ENCODE measurements around the gene RALGAPA2. TPM values are rescaled to one million over a fixed set of nuclear protein-coding genes. Genes with fewer than 3 reads are reported as not detected.
A peak's percentile ranks its signal among the peaks of the same experiment; 100 is the strongest.

RALGAPA2 gene
- total and polyA plus RNA-seq, 4 donors, result 14.4 to 24.8 (median 18.0) TPM

DNA sequence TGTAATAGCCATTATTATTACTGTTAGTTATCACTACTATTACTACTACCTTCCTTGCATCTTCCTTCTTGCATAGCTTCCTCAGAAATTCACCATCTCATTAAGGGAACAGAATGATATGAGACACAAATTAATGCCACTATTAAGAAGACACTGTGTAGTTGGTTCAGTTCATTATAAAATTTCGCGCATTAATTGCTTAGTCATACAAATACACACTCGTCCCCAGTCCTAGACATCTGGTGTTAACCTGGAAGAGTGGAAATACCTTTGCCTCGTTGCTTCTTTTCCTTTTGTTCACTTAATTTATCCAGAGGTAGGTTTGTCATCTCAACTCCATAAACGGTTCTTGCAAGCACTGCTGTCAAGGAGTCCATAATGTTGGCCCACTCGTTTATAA lies 107.5 kb downstream of the RALGAPA2 start:
- Histone ChIP-seq H3K27ac (ENCODE audit: low read depth, low read length) (no peak overlapping the region), H3K27me3 (ENCODE audit: control insufficient read depth, insufficient read depth, low read length) (no peaks in the 10 kb centered on the region), H3K4me1 (ENCODE audit: control insufficient read depth, insufficient read depth, low read length) (no peaks in the 10 kb centered on the region), H3K36me3 (ENCODE audit: control insufficient read depth, insufficient read depth, low read length) (peaks cover 4% of the 10 kb centered on the region), H3K9me3 (ENCODE audit: control insufficient read depth, insufficient read depth, low read length) (no peaks in the 10 kb centered on the region), H3K4me3 (ENCODE audit: low read depth, low read length) (no peak overlapping the region)
- WGBS (ENCODE audit: insufficient coverage), result 100% methylated on average over 1 of the region's 6 CpGs
- DNase-seq (ENCODE audit: low read depth in 4 of 6, low spot score in 6 of 6), result no peak

DNA sequence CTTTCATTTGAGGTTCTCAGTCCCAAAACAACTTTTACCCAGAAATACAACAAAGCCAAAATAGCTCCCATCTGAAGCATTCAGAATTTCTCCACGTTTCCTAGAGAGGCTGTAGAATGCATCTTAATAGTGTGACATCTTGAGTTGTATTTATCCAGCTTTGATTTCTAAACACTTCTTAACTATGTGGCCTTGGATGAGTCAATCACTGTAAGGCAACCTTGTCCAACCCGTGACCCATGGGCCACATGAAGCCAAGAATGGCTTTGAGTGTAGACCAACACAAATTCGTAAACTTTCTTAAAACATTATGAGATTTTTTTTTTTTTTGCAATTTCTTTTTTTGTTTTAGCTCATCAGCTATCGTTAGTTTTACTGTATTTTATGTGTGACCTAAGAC lies 108.1 kb downstream of the RALGAPA2 start:
- no peaks in the 10 kb centered on the region for H3K27me3 ChIP-seq (ENCODE audit: control insufficient read depth, insufficient read depth, low read length)
- DNase-seq (ENCODE audit: low read depth in 4 of 6, low spot score in 6 of 6), result no peak
- H3K4me3 ChIP-seq (ENCODE audit: low read depth, low read length), result no peak overlapping the region
- H3K27ac ChIP-seq (ENCODE audit: low read depth, low read length), result no peak overlapping the region
- 80% methylated on average over 1 of the region's 4 CpGs for WGBS (ENCODE audit: insufficient coverage)
- H3K9me3 ChIP-seq (ENCODE audit: control insufficient read depth, insufficient read depth, low read length), result no peaks in the 10 kb centered on the region
- peaks cover 4% of the 10 kb centered on the region for H3K36me3 ChIP-seq (ENCODE audit: control insufficient read depth, insufficient read depth, low read length)
- no peaks in the 10 kb centered on the region for H3K4me1 ChIP-seq (ENCODE audit: control insufficient read depth, insufficient read depth, low read length)

DNA sequence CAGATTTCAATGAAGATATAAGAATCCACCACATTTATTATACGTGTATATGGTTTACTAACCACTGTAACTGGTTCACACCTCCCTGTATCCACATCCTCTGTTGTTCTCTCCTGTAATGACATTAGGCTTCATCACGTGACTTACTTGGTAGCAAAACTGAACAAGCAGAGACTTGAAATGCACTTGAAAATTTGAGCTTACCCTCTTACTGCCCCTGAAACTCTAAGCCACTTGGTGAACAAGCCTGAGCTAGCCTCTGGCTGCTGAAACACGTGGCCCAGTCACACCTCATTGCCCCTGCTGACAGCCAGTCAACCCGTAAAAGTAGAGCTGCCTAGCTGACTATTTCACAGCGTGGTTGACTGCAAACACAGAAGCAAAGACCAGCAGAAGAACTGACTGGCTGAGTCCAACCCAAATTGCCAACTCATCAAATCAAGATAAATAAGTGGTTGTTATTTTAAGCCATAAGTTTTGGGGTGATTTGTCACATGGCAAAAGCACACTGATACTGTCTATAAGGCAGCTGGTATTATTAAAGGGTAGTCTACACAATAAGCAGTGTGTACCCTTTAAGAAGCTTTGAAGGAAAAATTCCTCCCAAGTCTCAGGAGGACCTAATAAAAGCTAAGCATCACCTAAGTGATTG lies 109.0 kb downstream of the RALGAPA2 start:
- no peaks in the 10 kb centered on the region for H3K27me3 ChIP-seq (ENCODE audit: control insufficient read depth, insufficient read depth, low read length)
- H3K4me1 ChIP-seq (ENCODE audit: control insufficient read depth, insufficient read depth, low read length), result no peaks in the 10 kb centered on the region
- 76% methylated on average over 5 of the region's 5 CpGs for WGBS (ENCODE audit: insufficient coverage)
- H3K4me3 ChIP-seq (ENCODE audit: low read depth, low read length), result no peak overlapping the region
- no peak overlapping the region for H3K27ac ChIP-seq (ENCODE audit: low read depth, low read length)
- no peaks in the 10 kb centered on the region for H3K9me3 ChIP-seq (ENCODE audit: control insufficient read depth, insufficient read depth, low read length)
- peaks cover 4% of the 10 kb centered on the region for H3K36me3 ChIP-seq (ENCODE audit: control insufficient read depth, insufficient read depth, low read length)
- no peak for DNase-seq (ENCODE audit: low read depth in 4 of 6, low spot score in 6 of 6)

DNA sequence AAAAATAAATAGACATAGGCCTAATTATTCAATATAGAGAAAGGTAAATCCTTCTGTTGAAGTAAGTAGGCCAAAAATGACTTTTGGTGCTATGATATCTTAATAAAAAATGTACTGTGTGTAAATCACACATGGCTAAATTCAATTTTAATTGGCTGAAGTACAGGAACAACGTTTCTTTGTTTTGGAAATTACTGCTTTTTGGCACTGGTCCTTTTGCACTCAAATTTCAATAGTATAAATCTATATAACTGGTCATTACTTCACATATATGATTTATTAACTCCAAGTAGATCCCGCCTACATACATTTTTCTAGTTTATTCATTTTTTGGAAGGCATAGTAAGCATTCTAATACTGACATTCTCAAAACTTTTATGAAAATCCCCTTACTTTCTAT lies 114.5 kb downstream of the RALGAPA2 start:
- no CpG with 5 or more reads among the region's 2 CpGs for WGBS (ENCODE audit: insufficient coverage)

DNA sequence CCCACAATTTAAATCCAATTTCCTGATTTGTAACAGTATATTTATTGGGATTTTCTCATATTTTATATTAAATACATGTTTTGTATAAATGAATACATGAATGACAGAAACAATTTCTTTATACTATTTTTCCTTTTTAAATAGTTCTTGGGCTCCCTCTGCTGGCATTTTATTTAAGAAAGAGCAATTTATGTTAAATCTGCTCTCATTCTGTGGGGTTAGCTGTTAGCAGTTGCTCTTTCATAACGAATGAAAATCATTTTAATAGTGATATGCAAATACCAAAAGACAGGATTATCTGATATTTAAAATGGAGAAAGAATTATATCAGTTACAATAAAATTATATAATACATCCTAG lies 118.3 kb downstream of the RALGAPA2 start:
- peak; percentile 10 to 91 (median 41) for DNase-seq (ENCODE audit: low read depth in 4 of 6, low spot score in 6 of 6)
- H3K27me3 ChIP-seq (ENCODE audit: control insufficient read depth, insufficient read depth, low read length), result no peaks in the 10 kb centered on the region
- peaks cover 7% of the 10 kb centered on the region for H3K4me1 ChIP-seq (ENCODE audit: control insufficient read depth, insufficient read depth, low read length)
- H3K27ac ChIP-seq (ENCODE audit: low read depth, low read length), result no peak overlapping the region
- H3K36me3 ChIP-seq (ENCODE audit: control insufficient read depth, insufficient read depth, low read length), result peaks cover 3% of the 10 kb centered on the region
- no CpG with 5 or more reads among the region's 1 CpG for WGBS (ENCODE audit: insufficient coverage)
- no peaks in the 10 kb centered on the region for H3K9me3 ChIP-seq (ENCODE audit: control insufficient read depth, insufficient read depth, low read length)
- H3K4me3 ChIP-seq (ENCODE audit: low read depth, low read length), result no peak overlapping the region

More for the DNA sequence above, 114.5 kb downstream of the RALGAPA2 start:
- Histone ChIP-seq H3K4me3 (ENCODE audit: low read depth, low read length) (no peak overlapping the region), H3K4me1 (ENCODE audit: control insufficient read depth, insufficient read depth, low read length) (peaks cover 4% of the 10 kb centered on the region), H3K27me3 (ENCODE audit: control insufficient read depth, insufficient read depth, low read length) (no peaks in the 10 kb centered on the region), H3K9me3 (ENCODE audit: control insufficient read depth, insufficient read depth, low read length) (no peaks in the 10 kb centered on the region), H3K27ac (ENCODE audit: low read depth, low read length) (no peak overlapping the region), H3K36me3 (ENCODE audit: control insufficient read depth, insufficient read depth, low read length) (peaks cover 7% of the 10 kb centered on the region)
- DNase-seq (ENCODE audit: low read depth in 4 of 6, low spot score in 6 of 6), result no peak

DNA sequence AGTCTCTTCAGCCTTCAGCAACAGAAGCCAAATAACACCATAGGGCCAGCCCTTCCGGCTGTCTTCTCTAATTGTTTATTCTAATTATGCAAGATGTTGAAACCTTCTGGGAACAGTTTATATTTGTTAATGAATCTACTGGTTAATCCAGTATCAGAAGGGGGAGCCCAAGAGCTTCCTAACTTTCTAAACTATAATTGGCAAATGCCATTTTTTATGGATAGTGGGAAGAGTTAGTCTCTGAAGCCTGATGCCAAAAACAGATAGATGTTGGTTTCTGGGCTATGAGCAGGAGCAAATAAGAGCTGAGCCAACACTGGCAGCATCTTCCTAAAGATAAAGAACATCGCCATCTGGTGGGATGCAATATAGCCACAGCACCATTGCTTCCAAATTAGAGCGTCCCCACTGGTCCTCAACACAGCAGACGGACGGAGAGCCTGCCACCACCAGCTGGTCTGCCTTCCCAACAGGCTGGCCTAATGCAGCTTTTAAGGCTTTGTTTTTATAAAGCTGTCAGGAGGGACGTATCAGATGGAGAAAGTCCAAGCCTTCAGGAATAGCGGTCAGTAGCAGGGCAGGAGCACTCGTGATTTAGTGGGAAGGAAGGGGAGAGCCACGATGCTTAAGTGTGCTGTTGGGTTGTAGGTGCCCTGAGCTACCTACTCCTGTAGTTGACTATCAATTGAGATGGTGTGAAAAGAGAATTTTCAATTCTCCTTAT lies 118.8 kb downstream of the RALGAPA2 start:
- H3K27ac ChIP-seq (ENCODE audit: low read depth, low read length), result no peak overlapping the region
- no peak overlapping the region for H3K4me3 ChIP-seq (ENCODE audit: low read depth, low read length)
- DNase-seq (ENCODE audit: low read depth in 4 of 6, low spot score in 6 of 6), result peak in 5 of 6 donors; percentile 19 to 92 (median 40)
- peaks cover 7% of the 10 kb centered on the region for H3K4me1 ChIP-seq (ENCODE audit: control insufficient read depth, insufficient read depth, low read length)
- no peaks in the 10 kb centered on the region for H3K9me3 ChIP-seq (ENCODE audit: control insufficient read depth, insufficient read depth, low read length)
- peaks cover 3% of the 10 kb centered on the region for H3K36me3 ChIP-seq (ENCODE audit: control insufficient read depth, insufficient read depth, low read length)
- WGBS (ENCODE audit: insufficient coverage), result 35% methylated on average over 6 of the region's 9 CpGs
- no peaks in the 10 kb centered on the region for H3K27me3 ChIP-seq (ENCODE audit: control insufficient read depth, insufficient read depth, low read length)

DNA sequence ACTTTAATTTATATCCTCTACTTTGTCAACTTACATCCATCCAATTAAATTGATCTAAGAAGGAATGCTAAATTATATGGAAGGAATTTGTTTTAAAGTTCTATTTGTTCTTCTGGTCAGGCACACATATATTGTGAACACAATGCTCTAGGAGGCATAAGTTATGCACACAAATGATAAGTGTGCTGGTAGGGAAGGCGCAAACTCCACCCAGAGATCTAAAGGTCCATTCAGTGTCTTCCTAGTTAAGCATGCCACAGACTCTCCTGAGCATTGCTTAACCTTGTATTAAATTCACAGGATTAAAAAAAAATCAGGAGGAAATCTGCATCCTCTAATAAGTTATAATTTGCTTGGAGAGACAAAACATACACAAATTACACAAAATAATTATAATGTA lies 127.3 kb downstream of the RALGAPA2 start:
- Histone ChIP-seq H3K27ac (ENCODE audit: low read depth, low read length) (no peak overlapping the region), H3K4me1 (ENCODE audit: control insufficient read depth, insufficient read depth, low read length) (no peaks in the 10 kb centered on the region), H3K4me3 (ENCODE audit: low read depth, low read length) (no peak overlapping the region), H3K27me3 (ENCODE audit: control insufficient read depth, insufficient read depth, low read length) (no peaks in the 10 kb centered on the region), H3K9me3 (ENCODE audit: control insufficient read depth, insufficient read depth, low read length) (no peaks in the 10 kb centered on the region), H3K36me3 (ENCODE audit: control insufficient read depth, insufficient read depth, low read length) (peaks cover 6% of the 10 kb centered on the region)
- no CpG with 5 or more reads among the region's 1 CpG for WGBS (ENCODE audit: insufficient coverage)
- DNase-seq (ENCODE audit: low read depth in 4 of 6, low spot score in 6 of 6), result no peak

DNA sequence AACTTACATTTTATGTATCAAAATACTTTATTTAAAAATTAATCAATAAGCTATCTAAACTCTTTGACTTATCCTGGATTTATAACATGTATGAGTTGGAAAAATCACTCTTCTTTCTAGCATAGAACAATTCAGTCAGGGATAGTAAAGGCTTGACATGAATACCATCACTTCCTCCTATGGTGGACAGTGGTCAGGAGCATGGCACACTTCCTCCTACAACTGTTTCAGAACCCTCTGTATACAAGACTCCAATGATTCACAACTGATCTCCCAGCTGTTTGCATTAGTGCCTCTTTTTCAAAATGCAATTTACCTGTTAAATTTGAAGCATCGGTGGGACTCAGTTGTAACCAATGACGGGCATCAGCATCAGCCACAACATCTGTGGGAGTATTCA lies 129.7 kb downstream of the RALGAPA2 start:
- H3K36me3 ChIP-seq (ENCODE audit: control insufficient read depth, insufficient read depth, low read length), result peaks cover 6% of the 10 kb centered on the region
- WGBS (ENCODE audit: insufficient coverage), result 100% methylated on average over 2 of the region's 2 CpGs

DNA sequence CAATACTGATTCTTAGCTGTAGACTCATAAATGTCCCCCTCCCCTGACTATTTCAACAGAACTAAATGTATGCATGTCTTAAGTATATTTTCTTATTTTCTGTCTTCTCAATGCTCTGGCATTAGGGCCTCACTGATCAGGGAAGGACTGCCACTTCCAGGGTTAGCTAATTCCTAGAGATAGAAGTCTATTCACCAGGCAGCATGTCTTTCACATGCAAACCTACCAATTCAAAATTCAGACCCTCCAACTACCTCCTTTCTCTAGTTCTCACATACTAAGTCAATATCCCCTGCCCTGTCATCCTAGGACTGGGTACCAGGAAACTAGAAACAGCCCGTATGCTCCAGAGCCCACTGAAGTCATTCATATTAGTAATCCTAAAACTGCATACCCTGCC lies 132.3 kb downstream of the RALGAPA2 start:
- Histone ChIP-seq H3K27ac (ENCODE audit: low read depth, low read length) (no peak overlapping the region), H3K27me3 (ENCODE audit: control insufficient read depth, insufficient read depth, low read length) (no peaks in the 10 kb centered on the region), H3K4me3 (ENCODE audit: low read depth, low read length) (no peak overlapping the region), H3K36me3 (ENCODE audit: control insufficient read depth, insufficient read depth, low read length) (peaks cover 6% of the 10 kb centered on the region), H3K4me1 (ENCODE audit: control insufficient read depth, insufficient read depth, low read length) (no peaks in the 10 kb centered on the region), H3K9me3 (ENCODE audit: control insufficient read depth, insufficient read depth, low read length) (no peaks in the 10 kb centered on the region)
- no peak for DNase-seq (ENCODE audit: low read depth in 4 of 6, low spot score in 6 of 6)
- WGBS (ENCODE audit: insufficient coverage), result 64% methylated on average over 1 of the region's 1 CpG

More for the DNA sequence above, 129.7 kb downstream of the RALGAPA2 start:
- Histone ChIP-seq H3K27ac (ENCODE audit: low read depth, low read length) (no peak overlapping the region), H3K27me3 (ENCODE audit: control insufficient read depth, insufficient read depth, low read length) (no peaks in the 10 kb centered on the region), H3K4me1 (ENCODE audit: control insufficient read depth, insufficient read depth, low read length) (no peaks in the 10 kb centered on the region), H3K9me3 (ENCODE audit: control insufficient read depth, insufficient read depth, low read length) (no peaks in the 10 kb centered on the region), H3K4me3 (ENCODE audit: low read depth, low read length) (no peak overlapping the region)
- no peak for DNase-seq (ENCODE audit: low read depth in 4 of 6, low spot score in 6 of 6)

DNA sequence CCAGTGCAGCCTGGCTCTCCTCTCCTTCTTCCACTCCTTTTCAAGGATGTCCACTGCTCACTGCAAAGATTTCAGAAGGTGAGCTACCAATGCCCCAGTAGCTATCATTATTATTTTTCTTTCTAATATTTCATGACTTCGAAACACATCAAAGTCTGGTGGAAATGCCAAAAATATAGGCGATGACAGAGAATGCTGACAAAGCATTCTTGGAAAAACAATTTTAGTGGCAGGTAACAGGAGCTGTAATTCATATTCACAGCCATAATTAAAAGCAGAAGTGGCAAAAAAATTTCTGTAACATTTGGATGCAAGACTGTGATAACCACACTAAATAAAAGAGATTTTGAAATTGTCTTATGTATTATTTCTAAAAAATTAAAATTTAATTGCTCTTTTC lies 133.6 kb downstream of the RALGAPA2 start:
- no peak overlapping the region for H3K27ac ChIP-seq (ENCODE audit: low read depth, low read length)
- WGBS (ENCODE audit: insufficient coverage), result no CpG with 5 or more reads among the region's 2 CpGs
- H3K9me3 ChIP-seq (ENCODE audit: control insufficient read depth, insufficient read depth, low read length), result no peaks in the 10 kb centered on the region
- peaks cover 6% of the 10 kb centered on the region for H3K36me3 ChIP-seq (ENCODE audit: control insufficient read depth, insufficient read depth, low read length)
- H3K27me3 ChIP-seq (ENCODE audit: control insufficient read depth, insufficient read depth, low read length), result no peaks in the 10 kb centered on the region
- no peaks in the 10 kb centered on the region for H3K4me1 ChIP-seq (ENCODE audit: control insufficient read depth, insufficient read depth, low read length)
- DNase-seq (ENCODE audit: low read depth in 4 of 6, low spot score in 6 of 6), result no peak
- H3K4me3 ChIP-seq (ENCODE audit: low read depth, low read length), result no peak overlapping the region
